Activated gamma-delta T cell treated with Interleukin-2 at 50 U/mL for 16 hours (primary cell): Measurements from ENCODE around the gene ZFHX3.

Experiments
- DNase-seq: peaks from one replicate; pipeline ENCODE4 v3.0.0-alpha.2; 2020

The ZFHX3 gene

DNA sequence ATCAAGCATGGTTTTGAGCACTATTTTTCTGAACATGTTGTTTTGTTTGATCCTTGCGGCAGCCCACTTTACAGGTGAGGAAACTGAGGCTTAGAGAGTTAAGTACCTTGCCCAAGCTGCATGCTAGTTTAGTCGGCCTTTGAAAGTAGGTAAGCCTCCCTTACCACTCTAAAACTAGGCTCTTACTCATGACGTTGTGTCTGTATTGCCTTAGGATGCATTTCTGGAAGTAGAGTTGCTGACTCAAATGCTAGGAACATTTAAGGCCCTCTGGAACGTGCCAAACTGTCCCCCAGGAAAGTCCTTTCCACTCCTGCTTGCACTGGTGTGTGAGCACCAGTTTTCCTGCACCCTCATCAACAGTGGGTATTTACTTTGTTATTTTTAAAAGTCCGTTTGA, 76.6 kb downstream of the ZFHX3 start:
- DNase-seq: no peak

DNA sequence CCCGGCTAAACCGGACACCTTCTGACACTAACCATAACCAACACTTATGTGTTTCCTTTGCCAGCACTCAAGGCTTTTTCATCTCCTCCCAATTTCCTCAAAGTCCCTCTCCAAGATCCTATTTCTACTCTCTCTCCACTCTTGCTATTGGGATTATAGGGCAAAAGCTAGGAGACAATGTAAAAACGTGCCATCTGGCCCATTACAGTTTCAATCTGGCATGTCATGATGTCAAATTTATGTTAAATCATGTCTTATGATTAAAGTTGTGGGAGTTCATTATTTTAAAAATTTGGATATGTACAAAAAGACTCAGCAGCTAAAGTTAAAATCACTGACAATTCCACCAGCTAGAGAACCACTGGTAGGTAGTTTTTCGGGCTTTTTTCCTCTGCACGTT, 77.3 kb downstream of the ZFHX3 start:
- DNase-seq: no peak

DNA sequence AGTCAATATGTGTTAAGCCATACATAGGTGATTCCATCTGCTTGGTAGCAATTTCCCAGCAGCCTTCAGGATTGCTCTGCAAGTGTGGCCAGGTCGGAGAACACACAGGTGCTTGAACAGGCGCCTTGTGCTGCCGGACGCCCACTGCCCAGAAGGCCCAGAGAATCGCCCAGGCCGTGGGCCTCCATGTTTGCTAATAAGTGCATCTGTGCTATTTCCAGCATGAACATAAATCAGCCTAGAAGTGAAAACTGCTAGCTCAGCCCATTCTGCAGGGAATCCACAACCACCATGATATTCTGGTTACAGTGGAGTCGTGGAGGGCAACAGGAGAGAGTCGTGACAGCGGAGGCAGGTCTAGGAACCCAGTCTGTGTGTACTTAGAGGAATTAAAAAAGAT, 78.1 kb downstream of the ZFHX3 start:
- DNase-seq: no peak

DNA sequence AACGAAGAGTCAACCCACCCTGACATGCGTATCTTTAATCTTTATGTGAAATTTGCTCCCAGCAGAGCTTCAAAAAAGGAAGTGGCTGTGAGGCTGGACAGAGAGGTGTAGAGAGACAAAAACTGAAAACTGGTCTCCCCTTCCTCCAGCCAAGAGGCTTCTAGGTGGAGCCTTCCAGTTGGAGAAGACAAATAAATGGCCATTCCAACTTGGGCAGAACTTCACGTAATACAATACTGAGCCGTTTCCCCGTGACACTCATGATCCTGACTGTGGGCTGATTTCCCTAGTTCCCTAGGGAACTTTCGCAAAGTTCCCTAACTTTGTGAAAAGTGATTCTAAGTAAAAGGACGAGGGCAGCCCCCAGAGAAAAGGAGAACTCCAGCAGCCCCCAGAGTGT, 78.8 kb downstream of the ZFHX3 start:
- DNase-seq: no peak

DNA sequence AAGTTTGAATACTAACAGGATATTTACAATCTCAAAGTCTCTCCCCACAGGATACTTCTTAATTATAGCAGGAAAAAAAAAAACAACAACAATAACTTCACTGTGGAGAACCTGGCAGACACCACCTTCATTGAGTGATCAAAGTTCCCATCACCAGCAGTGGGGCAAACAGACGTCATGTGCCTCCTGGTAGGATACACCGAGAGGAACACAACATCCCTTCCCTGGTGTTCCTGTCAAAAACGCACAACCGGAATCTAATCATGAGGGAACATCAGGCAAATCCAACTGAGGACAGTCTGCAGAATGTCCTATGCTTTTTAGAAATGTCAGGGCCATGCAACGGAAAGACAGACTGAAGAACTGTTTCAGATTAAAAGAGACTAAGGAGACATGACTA, 80.0 kb downstream of the ZFHX3 start:
- DNase-seq: no peak

DNA sequence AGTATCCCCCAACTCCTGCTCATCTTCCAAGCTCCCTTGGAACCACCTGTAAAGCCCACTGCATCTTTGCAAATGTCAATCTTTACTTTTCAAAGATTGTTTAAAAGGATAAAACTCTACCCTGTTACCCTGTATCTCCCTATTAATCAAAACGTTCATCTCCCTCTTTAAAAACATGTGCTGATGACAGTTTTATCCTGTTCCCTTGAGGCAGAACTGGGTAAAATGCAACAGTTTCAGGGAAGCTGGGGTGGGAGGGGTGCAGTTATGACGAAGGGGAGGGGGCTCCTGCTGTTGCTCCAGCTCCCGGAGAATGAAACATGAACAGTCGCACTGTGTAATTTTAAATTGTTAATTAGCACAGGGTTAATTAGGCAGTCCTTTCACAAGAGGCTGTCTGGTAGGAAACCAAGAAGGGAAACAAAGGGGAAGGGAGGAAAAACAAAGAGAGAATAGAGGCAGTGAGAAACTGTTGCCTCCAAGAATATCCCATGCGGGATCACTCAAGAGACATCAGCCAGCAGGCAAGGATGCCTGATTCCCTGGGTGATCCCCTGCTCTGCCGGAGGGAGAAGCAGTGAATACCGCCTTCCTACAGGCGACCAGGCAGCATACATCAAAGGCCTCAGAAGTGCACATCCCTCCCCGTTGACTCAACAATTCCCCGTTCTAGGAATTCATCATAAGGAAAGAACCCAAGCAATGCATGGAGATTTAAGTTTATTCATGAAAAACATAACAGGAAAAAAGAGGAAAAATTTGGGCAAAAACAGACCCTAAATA, 84.2 kb downstream of the ZFHX3 start:
- no peak for DNase-seq

DNA sequence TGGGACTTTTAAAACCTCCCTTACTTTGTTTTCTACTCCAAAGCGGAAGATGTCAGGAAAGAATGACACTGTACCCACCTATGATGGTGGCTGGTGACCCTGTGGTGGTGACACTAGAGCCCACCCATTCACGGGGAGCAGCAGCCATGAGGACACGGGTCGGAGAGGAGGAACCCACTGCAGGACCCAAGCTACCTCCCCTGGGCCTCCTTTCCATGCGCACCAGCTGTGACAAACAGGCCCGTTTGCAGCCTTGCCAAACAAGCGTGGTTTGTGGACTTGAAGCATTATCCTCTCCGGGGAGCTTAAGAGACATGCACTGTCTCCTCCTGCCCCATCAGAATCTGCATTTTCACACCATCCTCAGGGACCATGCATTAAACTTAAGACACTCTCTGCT, 85.6 kb downstream of the ZFHX3 start:
- DNase-seq: no peak

DNA sequence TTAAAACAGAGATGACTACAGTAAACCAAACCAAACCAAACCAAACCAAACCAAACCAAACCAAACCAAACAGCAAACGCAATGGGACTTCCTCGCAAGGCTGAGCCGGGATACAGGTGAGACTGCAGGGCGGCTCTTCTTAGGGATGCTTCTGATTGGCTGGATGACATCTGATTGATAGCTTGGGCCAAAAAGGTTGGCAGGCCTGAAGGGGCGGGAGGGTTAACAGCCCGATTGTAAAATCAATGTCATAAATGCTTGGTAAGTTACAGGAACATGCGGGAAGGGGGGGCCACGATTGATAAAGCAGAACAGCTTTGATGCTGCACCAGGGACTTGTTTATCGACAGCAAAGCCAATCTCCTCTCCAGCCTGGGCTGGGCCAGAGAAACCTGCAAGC, 86.1 kb downstream of the ZFHX3 start:
- no peak for DNase-seq

DNA sequence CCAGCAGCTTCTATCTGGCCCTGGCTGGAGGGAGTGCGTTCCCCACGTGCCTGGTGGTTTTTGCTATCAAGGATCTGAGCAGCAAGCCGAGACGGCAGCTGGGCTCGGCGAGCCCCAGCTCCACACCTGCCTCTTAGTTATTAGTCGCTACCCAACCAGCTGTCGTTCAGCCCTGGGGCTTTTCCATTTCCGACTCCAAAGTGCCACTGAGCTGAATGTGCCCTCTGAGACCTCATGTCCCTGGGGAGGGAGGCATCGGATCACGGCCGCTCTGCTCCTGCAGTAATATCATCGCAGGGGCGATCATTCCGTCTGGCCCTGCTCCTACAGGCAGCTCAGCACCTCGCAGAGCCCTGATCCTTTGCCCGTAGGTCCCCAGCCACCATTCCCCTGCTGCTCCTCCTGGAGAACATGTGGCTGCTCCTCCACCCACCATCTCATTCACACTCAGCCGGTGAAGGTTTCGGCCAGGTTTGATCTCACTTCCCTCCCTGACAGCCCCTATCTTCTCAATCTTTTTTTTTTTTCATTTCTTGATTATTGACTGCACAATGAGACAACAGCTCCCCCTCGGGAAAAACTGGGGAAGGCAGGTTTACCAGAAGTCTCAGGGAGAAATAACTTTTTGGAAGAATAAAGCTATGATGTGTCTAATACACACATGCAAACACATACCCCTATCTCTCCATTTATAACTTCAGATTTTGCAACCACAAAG, 86.7 kb downstream of the ZFHX3 start:
- no peak for DNase-seq

DNA sequence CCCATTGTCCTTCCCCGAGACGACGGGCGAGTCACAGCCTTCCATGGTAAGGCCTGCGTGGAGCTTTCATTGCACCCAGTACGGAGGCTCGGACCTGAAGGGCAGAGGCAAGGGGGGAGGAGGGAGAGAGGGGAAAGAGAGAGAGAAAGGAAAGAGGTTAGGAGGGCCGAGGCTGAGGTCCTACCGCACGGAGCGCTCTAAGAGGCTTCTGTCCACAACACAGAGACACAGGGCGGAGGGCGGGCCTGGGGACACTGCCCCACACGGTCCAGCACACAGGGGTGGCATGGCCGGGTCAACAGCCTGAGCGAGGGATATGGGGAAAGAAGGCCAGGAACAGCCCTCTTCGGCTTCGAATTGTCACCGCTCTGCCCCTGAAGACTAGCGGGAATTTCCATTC, 87.8 kb downstream of the ZFHX3 start:
- no peak for DNase-seq

DNA sequence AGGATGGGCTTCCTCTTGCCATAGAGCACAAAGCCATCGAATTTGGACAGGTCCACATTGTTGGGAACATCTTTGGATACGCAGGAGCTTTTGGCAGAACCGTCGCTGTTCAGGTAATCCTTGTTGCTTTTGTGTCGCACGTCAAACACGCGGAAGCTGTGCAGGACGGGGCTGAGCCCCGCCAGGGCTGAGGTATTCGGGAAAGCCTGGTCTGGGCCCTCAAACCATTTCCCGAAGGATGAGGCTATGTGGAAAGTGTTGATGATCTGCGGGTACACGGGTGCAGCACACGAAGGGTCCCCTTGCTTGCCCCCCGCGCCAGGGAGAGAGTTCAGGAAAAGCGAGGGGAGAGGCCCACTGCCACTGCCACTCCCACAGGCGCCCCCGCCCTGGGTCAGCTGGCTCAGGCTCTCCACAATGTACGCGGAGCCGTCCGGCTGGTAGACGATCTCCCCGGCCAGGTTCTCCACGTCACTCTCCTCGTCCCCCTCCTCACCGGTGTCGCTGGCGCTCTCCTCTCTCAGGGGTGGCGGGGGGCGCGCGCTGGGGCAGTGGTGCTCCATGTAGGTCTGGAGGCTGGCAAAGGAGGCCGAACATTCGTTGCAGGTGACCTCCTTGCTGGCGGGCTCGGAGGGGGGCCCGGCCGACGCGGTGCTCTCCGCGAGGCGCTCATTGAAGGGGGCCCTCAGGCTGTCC, 88.5 kb downstream of the ZFHX3 start:
- DNase-seq: no peak

DNA sequence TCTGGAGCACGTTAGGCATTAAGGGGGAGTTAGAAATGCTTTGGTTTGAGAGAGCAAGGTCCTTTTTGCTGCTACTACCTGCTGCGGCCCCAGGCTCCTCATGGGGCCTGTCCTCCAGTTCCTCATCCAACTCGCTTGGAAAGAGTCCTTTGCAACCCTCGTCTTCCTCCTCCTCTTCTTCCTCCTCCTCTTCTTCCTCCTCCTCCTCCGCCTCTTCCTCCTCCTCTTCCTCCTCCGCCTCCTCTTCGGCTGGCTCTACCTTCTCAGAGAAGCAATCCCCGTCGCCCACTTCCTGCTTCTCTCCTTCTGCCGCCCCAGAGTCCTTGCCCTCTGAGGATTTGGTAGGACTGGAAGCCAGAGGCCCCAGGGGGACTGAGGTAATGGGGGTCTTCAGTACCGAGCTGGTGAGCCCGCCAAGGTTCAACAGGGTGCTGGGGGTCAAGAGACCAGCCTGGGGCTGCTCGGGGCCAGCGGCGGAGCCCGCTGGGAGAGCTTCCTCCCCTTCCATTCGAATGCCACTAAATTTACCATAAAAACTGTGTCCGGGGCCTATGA, 89.3 kb downstream of the ZFHX3 start:
- no peak for DNase-seq

DNA sequence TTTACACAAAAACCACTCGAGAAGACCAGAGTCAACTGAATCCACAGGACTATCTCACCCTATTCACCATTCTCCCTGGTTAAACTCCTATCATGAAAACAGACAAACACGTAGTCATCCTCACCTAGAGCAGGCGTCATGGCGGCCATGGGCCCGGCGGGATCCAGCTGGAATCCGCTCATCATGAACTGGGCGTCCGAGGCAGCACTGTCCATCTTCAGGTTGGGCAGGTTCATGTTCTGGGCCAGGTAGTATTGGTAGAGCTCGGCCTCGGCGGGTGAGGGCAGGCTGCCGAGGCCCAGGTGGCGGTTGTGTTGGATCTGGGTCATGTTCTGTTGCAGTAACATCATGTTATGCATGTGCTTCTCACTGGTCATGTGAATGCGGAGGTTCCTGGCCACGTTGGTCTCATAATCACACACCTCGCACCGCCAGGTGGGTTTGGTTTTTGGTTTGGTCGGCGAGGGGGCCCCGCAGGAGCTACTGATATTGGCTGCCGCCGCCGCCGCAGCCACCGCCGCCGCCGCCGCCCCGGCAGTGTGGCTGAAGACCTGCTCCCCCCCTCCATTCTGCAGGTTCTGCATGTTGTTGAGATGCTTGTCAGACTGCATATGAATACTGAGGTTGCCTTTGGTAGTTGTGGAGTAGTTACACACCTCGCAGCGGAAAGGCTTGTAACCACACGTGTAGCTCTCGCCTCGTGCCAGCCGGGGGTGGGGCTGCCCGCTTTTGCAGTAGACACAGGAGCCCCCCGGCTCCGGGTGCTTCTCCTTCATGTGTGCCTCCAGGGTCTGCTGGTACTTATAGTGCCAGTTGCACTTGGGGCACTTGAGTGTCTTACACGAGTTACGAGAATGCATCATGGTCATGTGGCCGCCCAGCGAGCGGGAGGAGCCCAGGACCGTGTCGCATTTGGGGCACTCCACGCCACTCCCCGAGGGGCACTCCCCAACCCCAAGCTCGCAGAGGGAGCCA, 90.3 kb downstream of the ZFHX3 start:
- DNase-seq: no peak

DNA sequence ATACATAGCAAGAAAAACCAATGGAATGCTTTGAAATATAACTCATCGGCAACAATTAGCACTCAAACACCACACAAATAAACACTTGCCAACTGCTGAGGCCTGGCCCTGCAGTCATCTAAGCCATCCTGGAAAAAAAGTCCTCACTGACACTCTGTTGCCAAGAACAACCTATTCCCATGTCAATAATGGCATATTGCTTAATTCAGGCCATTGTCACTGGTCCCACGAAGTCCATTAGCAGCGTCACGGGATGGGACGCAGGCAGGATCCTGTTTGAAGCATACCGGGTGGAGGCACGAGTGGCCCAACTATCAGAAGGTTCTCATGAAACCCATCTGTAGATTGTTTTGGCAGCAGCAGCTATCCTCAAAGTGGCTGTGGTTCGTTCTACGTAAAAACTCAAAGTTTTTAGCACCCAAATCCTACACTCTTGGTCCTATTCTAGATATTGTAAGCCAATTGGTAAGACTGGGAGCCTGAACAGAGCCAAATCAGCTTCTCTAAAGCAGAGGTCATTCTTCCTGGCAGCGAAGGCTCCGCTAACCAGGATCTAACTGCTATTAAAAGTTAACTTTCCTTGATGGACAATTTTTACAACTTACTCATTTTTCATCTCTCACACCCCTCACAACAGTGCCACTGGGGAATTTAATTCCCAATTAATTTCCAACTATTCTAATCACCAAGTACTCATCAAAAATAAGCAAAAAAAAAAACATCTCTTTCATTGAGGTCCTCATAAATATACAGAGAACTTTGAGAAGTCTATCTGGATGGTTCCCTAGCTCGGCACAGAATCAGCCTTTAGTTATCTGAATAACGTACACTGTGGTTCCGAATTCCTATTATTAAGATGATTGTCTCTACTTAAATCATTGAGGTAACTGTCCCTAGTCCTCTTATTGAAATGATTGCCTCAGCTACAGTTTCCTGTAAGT, 91.5 kb downstream of the ZFHX3 start:
- DNase-seq: no peak

DNA sequence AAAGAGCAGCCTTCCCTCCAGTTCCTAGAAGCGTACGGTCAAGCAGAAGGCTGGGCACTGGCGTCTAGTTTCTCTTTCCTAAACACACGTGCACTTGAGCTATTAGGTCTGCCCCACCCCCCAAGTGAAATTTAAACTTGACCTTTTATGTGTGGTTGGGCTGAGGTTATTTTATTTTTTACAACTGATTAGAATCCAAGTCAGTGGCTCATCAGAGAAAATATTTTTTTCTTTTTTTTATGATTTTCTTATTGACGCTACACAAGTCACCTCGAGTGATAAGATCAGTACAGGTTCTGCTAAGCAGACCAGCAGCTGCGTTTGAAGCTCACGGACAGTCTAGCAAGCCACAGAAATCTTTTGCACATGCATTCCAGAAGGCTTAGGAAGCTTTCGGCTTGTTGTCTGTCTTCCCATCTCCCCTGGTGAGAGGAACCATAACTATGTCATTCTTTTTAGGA, 95.1 kb downstream of the ZFHX3 start:
- DNase-seq: no peak

DNA sequence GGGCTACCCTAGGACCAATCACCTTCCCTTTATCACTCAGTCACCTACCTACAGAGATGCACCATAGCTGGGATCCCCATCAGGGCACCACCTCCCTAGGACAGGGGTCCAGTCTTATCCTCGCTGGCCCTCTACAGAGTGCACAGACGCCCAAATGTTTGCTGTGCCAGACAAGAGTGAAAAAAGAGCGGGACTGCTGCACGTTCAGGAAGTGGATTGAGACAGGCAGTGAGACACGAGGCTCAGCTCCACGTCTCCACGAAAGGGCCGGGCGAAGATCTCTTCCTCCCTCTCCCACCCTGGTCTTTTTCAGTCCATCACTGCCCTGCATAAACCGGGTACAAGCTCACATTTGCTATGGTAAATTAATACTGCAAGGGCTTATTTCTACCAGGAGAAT, 95.5 kb downstream of the ZFHX3 start:
- no peak for DNase-seq

DNA sequence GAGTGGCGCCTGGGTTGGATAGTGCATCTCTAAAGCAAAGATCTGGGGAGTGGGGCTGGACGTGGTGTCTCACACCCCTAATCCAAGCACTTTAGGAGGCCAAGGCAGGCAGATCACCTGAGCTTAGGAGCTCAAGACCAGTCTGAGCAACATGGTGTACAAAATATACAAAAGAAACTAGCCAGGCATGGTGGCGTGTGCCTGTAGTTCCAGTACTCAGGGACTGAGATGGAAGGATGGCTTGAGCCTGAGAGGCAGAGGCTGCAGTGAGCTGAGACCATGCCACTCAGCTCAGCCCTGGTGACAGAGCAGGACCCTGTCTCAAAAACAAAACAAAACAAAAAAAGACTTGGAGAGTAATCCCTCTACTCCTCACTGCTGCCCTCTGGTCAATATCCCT, 96.0 kb downstream of the ZFHX3 start:
- no peak for DNase-seq

DNA sequence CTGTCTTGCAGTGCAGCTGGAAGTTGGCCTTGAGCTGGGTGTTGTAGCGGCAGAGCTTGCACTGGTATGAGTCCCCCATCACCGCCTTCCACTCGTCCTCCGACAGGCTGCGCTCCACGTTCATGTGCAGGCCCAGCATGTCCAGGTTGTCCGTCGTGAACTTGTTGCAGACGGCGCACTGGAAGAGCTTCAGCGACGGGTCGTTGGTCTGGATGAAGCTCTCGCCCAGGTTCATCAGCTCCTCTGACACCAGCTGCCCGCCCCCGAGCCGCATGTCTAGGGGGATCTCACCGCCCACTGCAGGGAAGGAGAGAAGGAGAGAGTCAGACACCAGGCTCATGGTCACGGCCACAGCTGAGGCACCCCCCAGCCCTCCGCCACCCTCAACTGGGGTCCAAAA, 97.3 kb downstream of the ZFHX3 start:
- no peak for DNase-seq

DNA sequence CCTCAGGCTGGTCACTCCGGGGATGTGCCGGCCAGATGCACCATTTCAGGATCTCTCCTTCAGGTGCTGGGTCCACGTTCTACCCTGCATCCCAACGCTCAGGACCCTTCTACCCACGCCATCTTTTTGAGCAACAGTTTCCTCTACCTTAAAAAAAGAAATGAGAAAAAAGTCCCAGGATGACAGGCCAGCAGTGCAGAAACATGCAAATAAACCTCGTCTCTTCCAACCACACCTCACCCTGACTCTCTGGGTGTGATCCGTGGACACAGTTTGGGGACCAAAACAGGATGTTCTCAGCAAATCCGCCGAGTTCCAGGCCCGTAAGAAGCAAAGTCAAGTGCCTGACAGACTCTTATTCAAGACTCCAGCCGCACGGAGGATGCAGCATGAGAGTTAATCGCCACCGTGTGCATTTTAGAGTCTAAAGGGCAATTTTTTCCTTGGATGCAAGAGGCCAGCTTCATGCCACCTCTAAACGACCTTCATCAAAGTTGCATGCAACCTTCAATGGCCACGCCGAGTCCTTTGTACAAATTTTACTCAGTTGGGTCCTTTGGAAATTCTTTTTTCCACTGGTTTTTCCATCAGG, 99.6 kb downstream of the ZFHX3 start:
- no peak for DNase-seq

DNA sequence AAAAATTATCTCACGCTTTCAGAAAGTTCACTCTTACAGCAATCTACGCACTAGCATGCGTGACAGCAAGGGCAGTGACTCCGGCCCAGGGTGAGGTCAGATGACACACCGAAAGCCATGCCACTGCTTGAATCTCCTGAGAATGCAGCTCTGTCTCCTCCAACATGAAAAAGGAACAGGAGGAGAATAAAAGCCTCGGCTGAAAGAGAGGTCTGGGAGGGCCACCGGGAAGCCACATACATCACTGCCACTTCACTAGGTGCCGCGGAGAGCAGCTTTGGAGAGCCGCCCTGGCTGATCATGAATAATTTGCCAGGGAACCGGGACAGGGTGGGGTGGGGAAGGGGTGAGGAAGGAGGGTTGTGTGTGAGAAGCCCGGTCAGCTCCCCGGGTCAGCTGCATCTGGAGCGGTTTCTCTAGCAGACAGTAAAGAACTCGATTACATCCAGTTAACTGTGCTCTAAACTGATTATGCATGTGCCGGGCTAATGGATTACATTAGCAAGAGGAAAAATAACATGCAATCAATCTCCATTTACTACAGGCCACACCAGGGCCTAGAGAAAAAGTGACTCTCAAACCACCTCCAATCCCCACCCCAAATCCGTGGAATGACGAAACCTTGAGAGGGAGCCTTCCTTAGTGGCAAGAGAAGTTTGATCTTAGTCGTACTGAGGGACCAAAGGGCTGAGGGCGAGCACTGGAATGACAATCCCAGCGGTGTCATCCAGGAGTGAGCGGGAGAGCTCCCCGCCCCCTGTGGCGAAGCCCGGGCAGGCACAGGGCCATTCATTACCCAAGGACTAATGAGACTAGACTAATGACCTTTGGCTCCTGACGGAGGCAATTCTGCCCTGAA, 100.3 kb downstream of the ZFHX3 start:
- DNase-seq: no peak
